Stomach smooth muscle (tissue), 2 donors: ENCODE results near the gene RABL2A.
"Not testable (repeated sequence)": the region's sequence is repeated elsewhere in the genome, so short reads cannot be mapped to it uniquely, and the experiment has no call there.

Source experiments
- H3K27ac ChIP-seq: one replicate; pipeline ENCODE4 v1.7.0; 2013; ENCODE audit warnings: mild to moderate bottlenecking, low read length, inconsistent platforms
- H3K27me3 ChIP-seq, 2 donors: one replicate each; pipeline ENCODE4 v1.7.0; 2013; ENCODE audit warnings: low read length in 2 of 2; ENCODE audit not compliant: insufficient read depth in 2 of 2, control insufficient read depth in 1 of 2
- H3K36me3 ChIP-seq, 2 donors: one replicate each; pipeline ENCODE4 v1.7.0; 2013; ENCODE audit warnings: low read length in 2 of 2; ENCODE audit not compliant: control insufficient read depth in 2 of 2, insufficient read depth in 2 of 2
- H3K4me1 ChIP-seq: one replicate; pipeline ENCODE4 v1.7.0; 2013; ENCODE audit warnings: low read length; ENCODE audit not compliant: control insufficient read depth, insufficient read depth
- H3K4me3 ChIP-seq, 2 donors: one replicate each; pipeline ENCODE4 v1.7.0; 2013; ENCODE audit warnings: low read length in 2 of 2
- H3K9ac ChIP-seq, 2 donors: one replicate each; pipeline ENCODE4 v1.7.0; 2013; ENCODE audit warnings: low read length in 2 of 2, mild to moderate bottlenecking in 1 of 2
- H3K9me3 ChIP-seq, 2 donors: one replicate each; pipeline ENCODE4 v1.7.0; 2013; ENCODE audit warnings: low read length in 2 of 2; ENCODE audit not compliant: control insufficient read depth in 2 of 2
- donor health status: healthy.
- donor health status: Pancreatic carcinoma.

RABL2A gene

DNA sequence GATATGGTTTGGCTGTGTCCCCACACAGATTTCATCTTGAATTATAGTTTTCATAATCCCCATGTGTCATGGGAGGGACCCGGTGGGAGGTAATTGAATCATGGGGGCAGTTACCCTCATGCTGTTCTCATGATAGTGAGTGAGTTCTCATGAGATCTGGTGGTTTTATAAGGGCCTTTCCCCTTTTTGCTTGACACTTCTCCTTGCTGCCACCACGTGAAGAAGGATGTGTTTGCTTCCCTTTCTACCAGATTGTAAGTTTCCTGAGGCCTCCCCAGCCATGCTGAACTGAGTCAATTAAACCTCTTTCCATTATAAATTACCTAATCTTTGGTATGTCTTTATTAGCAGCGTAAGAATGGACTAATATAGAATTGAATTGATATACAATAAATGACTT lies 63.8 kb downstream of the RABL2A start:
- H3K9ac ChIP-seq, H3K36me3 ChIP-seq, H3K4me1 ChIP-seq, H3K27me3 ChIP-seq, H3K9me3 ChIP-seq, H3K4me3 ChIP-seq, H3K27ac ChIP-seq: not testable (repeated sequence)
